Kidney glomerular epithelial cell (primary cell): ENCODE measurements around the gene HSPB9.
A peak's percentile ranks its signal among the peaks of the same experiment; 100 is the strongest.

ENCODE experiments used
- DNase-seq: peaks from one replicate; lab custom pipeline; 2025; lab: John Stamatoyannopoulos, UW

The HSPB9 gene

DNA sequence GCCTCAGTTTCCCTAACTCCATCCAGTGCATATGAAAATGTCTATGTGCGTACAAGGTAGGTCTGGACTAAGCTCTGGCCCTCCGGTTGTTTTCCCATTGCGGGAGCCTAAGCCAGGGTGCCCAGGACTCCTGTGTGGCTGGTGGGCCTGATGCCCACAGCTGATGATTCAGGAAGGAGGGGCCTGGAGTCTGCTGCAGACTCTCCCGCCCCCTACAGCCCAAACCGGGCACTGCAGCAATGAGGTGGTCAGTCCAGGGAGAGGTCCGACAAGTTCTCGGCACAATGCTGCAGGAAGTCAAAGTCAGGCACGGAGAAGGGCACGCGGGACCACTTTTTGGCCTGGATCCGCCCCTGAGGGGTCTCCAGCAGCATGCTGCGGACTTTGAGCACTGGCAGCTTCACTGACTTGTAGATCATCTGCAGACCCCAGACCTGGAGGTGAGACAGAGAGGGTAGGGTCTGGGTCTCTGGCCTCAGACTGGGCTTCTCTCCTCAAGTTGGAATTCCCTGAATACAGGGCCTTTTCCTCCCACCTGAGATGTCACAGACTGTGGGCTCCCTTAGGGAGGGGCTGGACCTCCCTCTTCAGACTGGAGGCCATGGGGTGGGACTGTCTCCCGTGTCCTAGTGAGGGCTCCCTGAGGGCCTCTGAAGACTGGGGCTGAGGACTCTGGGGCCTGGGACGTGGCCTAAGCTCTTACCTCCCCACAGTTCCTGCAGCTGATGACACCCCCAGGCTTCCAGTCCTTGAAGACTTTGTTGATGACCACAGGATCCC, 20.9 kb upstream of the HSPB9 start:
- peak; percentile 40 for DNase-seq

DNA sequence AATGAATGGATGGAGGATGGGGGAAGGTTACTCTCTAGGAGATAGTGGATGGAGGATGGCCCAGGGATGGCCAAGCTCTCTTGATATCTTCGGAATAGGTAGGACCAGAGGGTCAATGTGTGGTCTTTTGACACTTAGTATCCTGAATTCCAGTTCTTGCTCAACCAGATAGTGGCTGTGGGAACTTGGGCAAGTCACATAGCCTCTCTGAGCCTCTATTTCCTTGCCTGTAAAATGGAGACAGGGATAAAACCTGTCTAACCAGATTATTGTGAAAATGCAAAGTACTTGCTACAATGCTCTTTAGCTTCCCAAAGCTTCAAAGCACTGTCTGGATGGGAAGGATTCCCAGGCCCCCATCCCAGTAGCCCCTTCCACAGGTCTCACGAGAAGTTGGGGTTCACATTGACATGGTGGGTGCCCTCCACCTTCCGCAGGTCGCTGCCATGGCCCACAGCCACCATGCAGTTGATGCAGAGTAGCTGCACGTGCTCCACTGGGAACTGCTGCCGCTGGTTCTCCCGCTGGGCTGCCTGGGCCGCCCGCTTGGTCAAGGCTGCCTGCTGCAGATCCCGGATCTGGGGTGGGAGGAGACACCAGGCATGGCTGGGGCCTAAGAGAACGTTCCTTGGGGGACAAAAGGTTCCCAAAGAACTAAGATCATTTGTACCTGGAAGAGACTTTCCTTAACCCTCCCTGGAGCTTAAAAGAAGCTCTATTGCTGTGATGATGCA, 19.2 kb upstream of the HSPB9 start:
- no peak for DNase-seq

- DNase-seq: no peak
Measured at GRCh38 chr17:42104264-42104663, 18.3 kb upstream of the HSPB9 start.

DNA sequence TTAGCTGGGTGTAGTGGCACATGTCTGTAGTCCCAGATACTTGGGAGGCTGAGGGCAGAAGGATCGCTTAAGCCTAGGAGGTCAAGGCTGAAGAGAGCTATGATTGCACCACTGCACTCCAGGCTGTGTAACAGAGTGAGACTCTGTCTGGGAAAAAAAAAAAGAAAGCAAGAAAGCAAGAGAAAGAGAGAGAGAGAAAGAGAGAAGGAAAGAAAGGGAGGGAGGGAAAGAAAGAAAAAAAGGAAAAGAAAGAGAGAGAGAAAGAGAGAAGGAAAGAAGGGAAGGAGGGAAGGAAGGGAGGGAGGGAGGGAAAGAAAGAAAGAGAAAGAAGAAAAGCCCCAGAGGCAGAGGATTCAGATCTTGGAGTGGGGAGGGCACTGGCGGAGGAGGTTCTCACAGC, 16.6 kb upstream of the HSPB9 start:
- DNase-seq: no peak

GRCh38 chr17:42107124-42107523, 15.5 kb upstream of the HSPB9 start:
- DNase-seq: no peak

DNA sequence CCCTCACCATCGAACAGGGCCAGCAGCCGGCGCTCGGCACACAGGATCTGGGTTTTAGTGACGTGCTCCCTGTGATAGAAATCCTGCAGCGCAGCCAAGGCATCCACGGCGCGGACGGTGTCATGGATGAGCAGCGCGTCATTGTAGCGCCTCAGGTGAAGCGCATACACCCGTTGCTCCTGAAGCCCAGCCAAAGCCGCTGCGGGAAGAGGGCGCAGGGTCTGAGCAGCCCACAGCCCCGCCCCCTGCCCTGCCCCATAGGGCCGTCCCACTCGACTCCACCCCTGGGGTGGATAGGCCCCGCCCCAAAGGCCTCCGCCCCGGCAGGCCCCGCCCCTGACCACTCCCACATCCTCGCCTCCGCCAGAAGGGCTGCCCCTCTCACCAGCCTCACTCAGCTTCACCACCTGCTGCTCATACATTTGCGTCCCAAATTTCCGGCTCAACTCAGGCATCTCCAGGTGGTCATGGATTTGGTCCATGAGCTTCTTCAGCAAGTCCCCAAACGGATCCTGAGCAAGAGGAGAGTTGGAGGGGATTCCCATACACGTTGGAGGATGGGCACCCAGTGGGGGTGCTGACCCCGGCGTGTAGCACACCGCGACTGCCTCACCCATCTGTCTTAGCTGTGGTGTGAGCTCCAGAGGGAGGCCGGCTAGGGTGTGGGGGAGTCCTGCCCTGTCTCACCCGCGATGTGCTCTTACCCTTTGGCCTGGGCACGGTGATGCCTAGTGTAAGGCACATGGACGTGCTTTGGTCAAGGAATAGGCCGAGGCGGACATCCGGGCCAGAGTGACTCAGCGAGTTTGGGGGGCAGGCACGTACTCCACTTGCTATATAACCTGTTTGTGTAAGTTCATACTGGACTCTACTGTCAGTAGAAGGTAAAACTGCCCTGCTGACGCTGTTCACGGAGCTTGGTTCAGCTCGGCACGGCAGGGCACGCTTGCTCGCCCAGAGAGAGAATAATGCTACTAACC, 14.7 kb upstream of the HSPB9 start:
- DNase-seq: peak; percentile 62

- DNase-seq: no peak
Measured at GRCh38 chr17:42109086-42109485, 13.5 kb upstream of the HSPB9 start.

GRCh38 chr17:42110301-42111264, 12.0 kb upstream of the HSPB9 start:
- no peak for DNase-seq

- no peak for DNase-seq
Measured at GRCh38 chr17:42111265-42111636, 11.4 kb upstream of the HSPB9 start.

DNA sequence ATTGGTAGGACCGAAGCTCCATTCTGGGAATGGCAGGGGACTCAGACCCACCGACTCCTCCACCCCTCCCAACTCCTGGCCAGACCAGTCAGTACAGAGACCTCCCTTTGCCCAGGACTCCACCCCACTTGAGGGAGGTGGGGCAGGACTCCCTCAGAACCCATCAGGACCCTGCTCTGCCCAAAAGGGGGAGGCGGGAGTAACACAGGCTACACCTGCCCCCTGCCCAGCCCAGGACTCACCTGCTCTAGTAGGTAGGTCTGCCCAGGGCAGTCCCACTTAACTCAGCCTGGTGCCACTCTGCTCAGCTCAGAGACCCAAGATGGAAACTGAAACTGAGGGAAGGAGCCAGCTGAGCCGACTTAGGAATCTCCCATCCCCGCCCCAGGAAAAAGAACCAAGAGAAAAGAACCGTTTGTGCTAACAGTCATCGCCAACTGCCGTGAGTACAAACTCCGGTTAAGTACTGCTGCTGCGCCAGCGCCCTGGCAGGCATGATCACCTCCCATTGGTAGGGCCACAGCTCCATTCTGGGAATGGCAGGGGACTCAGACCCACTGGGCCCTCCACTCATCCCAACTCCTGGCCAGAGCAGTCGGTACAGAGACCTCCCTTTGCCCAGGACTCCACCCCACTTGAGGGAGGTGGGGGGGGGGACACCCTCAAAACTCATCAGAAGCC, 10.6 kb upstream of the HSPB9 start:
- DNase-seq: peak; percentile 36

- DNase-seq: peak; percentile 78
Measured at GRCh38 chr17:42112552-42113176, 9.9 kb upstream of the HSPB9 start, which contains the start of gene DHX58. Gene DHX58, minus strand, starts transcription at chr17:42112714. Its CDS starts 822 bp downstream, at chr17:42111892.

- DNase-seq: no peak
Measured at GRCh38 chr17:42113293-42114069, 9.1 kb upstream of the HSPB9 start.

GRCh38 chr17:42114118-42114517, 8.5 kb upstream of the HSPB9 start:
- no peak for DNase-seq

- DNase-seq: peak; percentile 81
Measured at GRCh38 chr17:42116705-42117396, 5.8 kb upstream of the HSPB9 start.

DNA sequence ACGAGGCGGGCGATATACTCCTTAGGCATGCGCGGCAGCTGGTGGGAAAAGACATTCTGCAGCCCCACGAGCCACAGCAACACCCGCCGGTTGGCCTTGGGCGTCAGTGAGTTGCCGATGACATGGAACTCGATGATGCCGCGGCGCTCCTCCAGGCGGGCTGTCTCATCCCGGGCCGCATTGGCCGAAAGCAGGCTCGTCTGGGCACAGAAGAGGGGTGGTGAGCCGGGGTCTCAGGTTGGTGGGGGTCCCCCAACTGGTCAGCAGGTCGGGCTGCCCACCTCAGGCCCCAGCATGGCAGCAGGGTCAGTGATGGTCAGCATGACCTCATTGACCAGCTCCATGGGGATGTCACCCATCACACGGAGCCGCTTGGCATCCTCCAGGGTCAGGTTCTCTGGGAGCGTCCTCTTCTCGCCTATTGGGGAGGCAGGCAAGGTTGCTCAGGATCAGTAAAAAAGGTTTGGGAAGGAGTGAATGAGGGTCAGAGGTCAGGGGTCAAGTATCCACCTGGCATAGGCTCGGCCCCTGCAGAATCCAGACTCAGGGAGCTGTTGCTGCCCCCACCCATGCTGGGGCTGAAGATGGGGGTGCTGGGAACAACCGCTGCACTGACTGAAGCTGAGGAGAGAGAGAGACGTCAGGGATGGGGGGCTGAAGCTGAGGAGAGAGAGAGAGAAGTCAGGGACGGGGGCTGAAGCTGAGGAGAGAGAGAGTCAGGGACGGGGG, 5.0 kb upstream of the HSPB9 start:
- DNase-seq: no peak

GRCh38 chr17:42118126-42118510, 4.5 kb upstream of the HSPB9 start:
- no peak for DNase-seq

- peak; percentile 6 for DNase-seq
Measured at GRCh38 chr17:42118545-42118944, 4.1 kb upstream of the HSPB9 start.

DNA sequence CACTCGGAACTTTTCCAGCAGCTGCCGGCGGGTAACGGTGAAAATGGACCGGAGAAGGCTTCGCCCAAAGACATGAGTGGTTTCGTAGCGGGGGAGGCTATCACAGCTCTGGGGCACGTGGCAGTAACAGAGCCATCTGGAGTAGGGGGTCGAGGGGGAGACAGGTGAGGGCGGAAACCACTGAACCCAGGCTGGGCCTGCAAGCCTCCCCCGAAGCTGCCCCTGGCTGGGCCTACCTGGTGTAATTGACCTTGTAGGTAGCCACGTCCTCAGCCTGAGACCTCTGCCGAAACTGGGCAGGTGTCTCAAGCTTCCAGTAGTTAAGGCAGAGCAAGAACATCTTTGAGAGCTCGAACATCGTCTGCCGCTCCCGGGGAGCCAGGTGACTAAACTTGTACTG, 3.3 kb upstream of the HSPB9 start:
- DNase-seq: no peak
